Neutrophil (primary cell): ENCODE results near the gene ACOT6.
"Not testable (repeated sequence)": the region's sequence is repeated elsewhere in the genome, so short reads cannot be mapped to it uniquely, and the experiment has no call there.

Source experiments
- H3K27ac ChIP-seq: fragments of 200-600 bp; sonication (generic); 2 replicates; pipeline ENCODE4 v1.5.1; 2016; ENCODE audit warnings: mild to moderate bottlenecking, moderate library complexity
- H3K27me3 ChIP-seq: fragments of 200-600 bp; sonication (generic); 2 replicates; pipeline ENCODE4 v1.6.0; 2016; ENCODE audit warnings: mild to moderate bottlenecking
- H3K36me3 ChIP-seq: fragments of 200-600 bp; sonication (generic); 2 replicates; pipeline ENCODE4 v1.5.1; 2017
- H3K4me1 ChIP-seq, 2 experiments: fragments of 200-600 bp in 1 of 2; sonication (generic) in 1 of 2; 1 replicate in 1 of 2; 2 replicates in 1 of 2; pipeline versions ENCODE4 v1.5.1 to v1.6.1; 2013 to 2016; ENCODE audit warnings: low read depth in 1 of 2, low read length in 1 of 2, mild to moderate bottlenecking in 1 of 2, moderate library complexity in 1 of 2; ENCODE audit not compliant: control insufficient read depth in 1 of 2, insufficient read depth in 1 of 2
- H3K4me3 ChIP-seq, 2 experiments: fragments of 200-600 bp in 1 of 2; sonication (generic) in 1 of 2; 1 replicate in 1 of 2; 2 replicates in 1 of 2; pipeline ENCODE4 v1.5.1; 2013 to 2016; ENCODE audit warnings: low read depth in 1 of 2, low read length in 1 of 2, mild to moderate bottlenecking in 1 of 2, moderate library complexity in 1 of 2
- H3K9me3 ChIP-seq: fragments of 200-600 bp; sonication (generic); 2 replicates; pipeline ENCODE4 v1.5.1; 2016
- TF ChIP-seq, protein P1 (sequence below): fragments of 200-600 bp; sonication (generic); IDR thresholded peaks from 2 replicates; pipeline ENCODE4 v1.5.1; 2016; ENCODE audit warnings: antibody characterized with exemption

Gene ACOT6

GRCh38 chr14:73589116-73589515, 23.2 kb upstream of the ACOT6 start:
- no peaks in the 10 kb centered on the region for H3K36me3 ChIP-seq
- H3K27me3 ChIP-seq = peaks cover 29% of the 10 kb centered on the region
- no peak overlapping the region for H3K27ac ChIP-seq
- peaks cover 10% of the 10 kb centered on the region in 2 experiments for H3K4me1 ChIP-seq
- TF ChIP-seq, protein P1, sequence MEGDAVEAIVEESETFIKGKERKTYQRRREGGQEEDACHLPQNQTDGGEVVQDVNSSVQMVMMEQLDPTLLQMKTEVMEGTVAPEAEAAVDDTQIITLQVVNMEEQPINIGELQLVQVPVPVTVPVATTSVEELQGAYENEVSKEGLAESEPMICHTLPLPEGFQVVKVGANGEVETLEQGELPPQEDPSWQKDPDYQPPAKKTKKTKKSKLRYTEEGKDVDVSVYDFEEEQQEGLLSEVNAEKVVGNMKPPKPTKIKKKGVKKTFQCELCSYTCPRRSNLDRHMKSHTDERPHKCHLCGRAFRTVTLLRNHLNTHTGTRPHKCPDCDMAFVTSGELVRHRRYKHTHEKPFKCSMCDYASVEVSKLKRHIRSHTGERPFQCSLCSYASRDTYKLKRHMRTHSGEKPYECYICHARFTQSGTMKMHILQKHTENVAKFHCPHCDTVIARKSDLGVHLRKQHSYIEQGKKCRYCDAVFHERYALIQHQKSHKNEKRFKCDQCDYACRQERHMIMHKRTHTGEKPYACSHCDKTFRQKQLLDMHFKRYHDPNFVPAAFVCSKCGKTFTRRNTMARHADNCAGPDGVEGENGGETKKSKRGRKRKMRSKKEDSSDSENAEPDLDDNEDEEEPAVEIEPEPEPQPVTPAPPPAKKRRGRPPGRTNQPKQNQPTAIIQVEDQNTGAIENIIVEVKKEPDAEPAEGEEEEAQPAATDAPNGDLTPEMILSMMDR = no peak
- no peak overlapping the region for H3K4me3 ChIP-seq
- H3K9me3 ChIP-seq = no peaks in the 10 kb centered on the region

- not testable (repeated sequence) for H3K36me3 ChIP-seq, H3K4me1 ChIP-seq, H3K4me3 ChIP-seq, H3K9me3 ChIP-seq, H3K27ac ChIP-seq
- peaks cover 29% of the 10 kb centered on the region for H3K27me3 ChIP-seq
Measured at GRCh38 chr14:73590673-73591004, 21.7 kb upstream of the ACOT6 start.

GRCh38 chr14:73591690-73592449, 20.4 kb upstream of the ACOT6 start, which contains the start of gene ACOT4:
Gene ACOT4, plus strand, starts transcription at chr14:73591873. Its CDS starts 87 bp downstream, at chr14:73591960.
- Histone ChIP-seq H3K4me1 (peaks cover 10% of the 10 kb centered on the region in 2 experiments), H3K36me3 (no peaks in the 10 kb centered on the region), H3K27me3 (peaks cover 29% of the 10 kb centered on the region), H3K4me3 (peak within 1 kb of the TSS; percentile 50 to 57), H3K9me3 (no peaks in the 10 kb centered on the region), H3K27ac (no peak within 1 kb of the TSS)
- TF ChIP-seq, protein P1 = no peak

- H3K36me3 ChIP-seq = no peaks in the 10 kb centered on the region
- H3K27ac ChIP-seq = no peak overlapping the region
- H3K4me1 ChIP-seq = peaks cover 10% of the 10 kb centered on the region in 2 experiments
- H3K9me3 ChIP-seq = no peaks in the 10 kb centered on the region
- no peak overlapping the region for H3K4me3 ChIP-seq
- TF ChIP-seq, protein P1 = no peak
- peaks cover 29% of the 10 kb centered on the region for H3K27me3 ChIP-seq
Measured at GRCh38 chr14:73594491-73594890, 17.8 kb upstream of the ACOT6 start.

DNA sequence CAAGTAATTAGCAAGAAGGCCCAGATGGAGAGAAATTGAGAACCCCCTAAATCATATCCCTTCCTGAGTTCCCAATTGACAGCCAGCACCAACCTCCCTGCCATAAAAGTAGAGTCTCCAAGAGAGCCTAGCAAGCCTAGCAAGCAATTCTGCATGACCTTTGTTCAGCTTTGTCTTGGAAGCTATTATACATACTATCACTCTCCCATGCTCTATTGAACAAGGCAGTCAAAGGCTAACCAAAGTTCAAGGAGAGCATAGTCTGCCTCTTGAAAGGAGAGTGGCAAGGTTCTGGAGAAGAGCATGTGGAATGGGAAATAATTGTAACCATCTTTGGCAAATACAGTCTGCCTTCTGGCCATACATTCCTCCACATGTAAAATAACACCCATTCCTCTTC, 12.8 kb upstream of the ACOT6 start:
- H3K4me1 ChIP-seq = no peaks in the 10 kb centered on the region
- H3K36me3 ChIP-seq = no peaks in the 10 kb centered on the region
- H3K4me3 ChIP-seq = no peak overlapping the region
- no peak overlapping the region for H3K27ac ChIP-seq
- no peaks in the 10 kb centered on the region for H3K9me3 ChIP-seq
- TF ChIP-seq, protein P1 = no peak
- H3K27me3 ChIP-seq = peaks cover 4% of the 10 kb centered on the region

DNA sequence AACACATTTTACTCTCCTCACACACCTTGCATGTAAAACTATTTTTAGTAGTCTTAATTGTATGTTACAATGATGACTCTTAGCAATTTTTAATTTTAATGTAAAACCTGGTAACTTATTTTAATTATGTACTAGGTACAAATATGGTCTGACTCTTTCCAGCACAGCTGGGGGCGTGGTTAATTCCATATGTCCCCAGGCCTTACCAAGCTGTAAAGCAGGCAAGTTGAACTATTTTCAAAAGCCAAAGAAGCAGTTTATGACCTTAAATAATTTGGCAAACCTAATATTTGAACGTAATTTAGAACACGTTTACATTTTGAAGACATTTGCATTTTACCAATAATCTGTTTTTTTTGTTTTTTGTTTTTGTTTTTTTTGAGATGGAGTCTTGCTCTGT, 9.3 kb upstream of the ACOT6 start:
- no peaks in the 10 kb centered on the region for H3K4me1 ChIP-seq
- no peaks in the 10 kb centered on the region for H3K36me3 ChIP-seq
- no peaks in the 10 kb centered on the region for H3K9me3 ChIP-seq
- no peak overlapping the region for H3K27ac ChIP-seq
- TF ChIP-seq, protein P1 = no peak
- H3K4me3 ChIP-seq = no peak overlapping the region
- H3K27me3 ChIP-seq = peaks cover 4% of the 10 kb centered on the region
